K562 (cell line): ENCODE measurements around the gene SART3. TPM values are rescaled to one million over a fixed set of nuclear protein-coding genes. Genes with fewer than 3 reads are reported as not detected.

Experiments
- ATAC-seq: fragments of 200-7000 bp; cut with Tn5 transposase; 3 replicates; pipeline ENCODE4 v1.9.1; 2020; ENCODE audit warnings: moderate library complexity
- BruUV-seq: library from RNA; stranded (reverse); fragments of 400-500 nt; replicated peaks from 2 replicates; lab custom pipeline; 2021; lab: Mats Ljungman, UMichigan
- CTCF ChIA-PET: fragments of 300-600 bp; formaldehyde crosslinking; extraction: SDS; loops from one replicate; lab custom pipeline; 2021; ENCODE audit warnings: low intra/inter-chr PET ratio; lab: Yijun Ruan, JAX
- POLR2A ChIA-PET: fragments of 300-600, 350-650 bp; sonication (Branson Sonifier 250); formaldehyde crosslinking; extraction: SDS; loops from one replicate; lab custom pipeline; 2021; ENCODE audit warnings: antibody characterized with exemption, inconsistent platforms; lab: Yijun Ruan, JAX
- DNase-seq, 4 experiments: peaks; one replicate each; pipeline versions ENCODE4 v3.0.0 to v3.0.0-alpha.2; 2011 to 2018; ENCODE audit warnings: low spot score in 3 of 4, mixed read lengths in 3 of 4; ENCODE audit errors: extremely low read depth in 1 of 4
- FAIRE-seq: peaks from 2 replicates; lab custom pipeline; 2011; peaks lifted over from hg19 to GRCh38; lab: Jason Lieb, UNC
- H2AFZ ChIP-seq: 2 replicates; pipeline ENCODE4 v1.6.0; 2011; ENCODE audit warnings: low read depth, low read length, control low read depth, inconsistent platforms
- H3K27ac ChIP-seq: fragments of 200-600 bp; 3 replicates; pipeline ENCODE4 v1.8.0; 2011; ENCODE audit warnings: low read depth, mild to moderate bottlenecking, control low read depth, inconsistent platforms, low read length, moderate library complexity, mixed read lengths; ENCODE audit errors: extremely low read depth
- H3K27me3 ChIP-seq, 2 experiments: fragments of 300-600 bp in 1 of 2; 2 replicates in 1 of 2; 3 replicates in 1 of 2; pipeline versions ENCODE4 v1.6.0 to v1.8.0; 2011; ENCODE audit warnings: inconsistent platforms in 2 of 2, low read length in 2 of 2, mild to moderate bottlenecking in 1 of 2, mixed read lengths in 1 of 2, moderate library complexity in 1 of 2; ENCODE audit not compliant: control insufficient read depth in 2 of 2, insufficient read depth in 2 of 2
- H3K36me3 ChIP-seq: fragments of 300-600 bp; 3 replicates; pipeline ENCODE4 v1.8.0; 2011; ENCODE audit warnings: mild to moderate bottlenecking, low read length, inconsistent platforms; ENCODE audit not compliant: control insufficient read depth, insufficient read depth
- H3K4me1 ChIP-seq, 2 experiments: fragments of 200-600 bp in 1 of 2; replicated peaks in 1 of 2; 2 replicates in 1 of 2; 3 replicates in 1 of 2; pipeline versions ENCODE4 v1.5.1 to v1.8.0; 2011; ENCODE audit warnings: inconsistent platforms in 2 of 2, low read length in 2 of 2, mild to moderate bottlenecking in 1 of 2, mixed read lengths in 1 of 2, moderate library complexity in 1 of 2; ENCODE audit not compliant: control insufficient read depth in 2 of 2, insufficient read depth in 2 of 2
- H3K4me2 ChIP-seq: 2 replicates; pipeline ENCODE4 v1.6.1; 2011; ENCODE audit warnings: low read length, control low read depth, inconsistent platforms, mixed read lengths; ENCODE audit not compliant: insufficient read depth
- H3K4me3 ChIP-seq: fragments of 200-600 bp; sonication (generic), shearing (Covaris generic); 2 replicates; pipeline ENCODE4 v1.5.1; 2016; ENCODE audit warnings: control low read depth, inconsistent platforms
- H3K79me2 ChIP-seq: fragments of 200-600 bp; 3 replicates; pipeline ENCODE4 v1.8.0; 2011; ENCODE audit warnings: low read length, inconsistent platforms; ENCODE audit not compliant: control insufficient read depth, insufficient read depth
- H3K9ac ChIP-seq, 2 experiments: 2 replicates each; pipeline versions ENCODE4 v1.6.0 to v1.6.1; 2011; ENCODE audit warnings: low read depth in 2 of 2, low read length in 2 of 2, control low read depth in 1 of 2, inconsistent platforms in 1 of 2, mild to moderate bottlenecking in 1 of 2, mixed read lengths in 1 of 2; ENCODE audit not compliant: insufficient read depth in 1 of 2
- H3K9me1 ChIP-seq: one replicate; pipeline ENCODE4 v1.6.0; 2011; ENCODE audit warnings: inconsistent platforms, mild to moderate bottlenecking, low read length, moderate library complexity; ENCODE audit not compliant: control insufficient read depth, insufficient read depth
- H3K9me3 ChIP-seq: replicated peaks from 2 replicates; pipeline ENCODE4 v1.5.1; 2011; ENCODE audit warnings: low read depth, low read length, inconsistent platforms; ENCODE audit not compliant: control insufficient read depth, insufficient read depth
- H4K20me1 ChIP-seq: replicated peaks from 2 replicates; pipeline ENCODE4 v1.6.1; 2011; ENCODE audit warnings: low read length, inconsistent platforms, mixed read lengths; ENCODE audit not compliant: control insufficient read depth, insufficient read depth
- BRCA1 ChIP-seq, 2 experiments: fragments of 450-650 bp in 1 of 2; sonication (generic) in 1 of 2; formaldehyde crosslinking in 1 of 2; IDR thresholded peaks; 2 replicates each; pipeline versions ENCODE4 v1.5.0 to v1.6.1; 2017 to 2020; ENCODE audit warnings: mild to moderate bottlenecking in 1 of 2, missing genetic modification reagents in 1 of 2
- MBD1 ChIP-seq: fragments of 250-450 bp; sonication (Bioruptor Pico); IDR thresholded peaks from 2 replicates; pipeline ENCODE4 v1.8.0; 2022; ENCODE audit warnings: inconsistent platforms
- POLR2A ChIP-seq: fragments of 450-650 bp; conservative IDR thresholded peaks from 2 replicates; pipeline ENCODE4 v1.6.1; 2016
- POLR2G ChIP-seq: fragments of 200-400 bp; formaldehyde crosslinking; IDR thresholded peaks from 2 replicates; pipeline ENCODE4 v1.6.1; 2017; ENCODE audit warnings: low read depth, mild to moderate bottlenecking, antibody characterized with exemption, low read length, moderate library complexity
- RAD21 ChIP-seq, 2 experiments: fragments of 250-450 bp in 1 of 2; fragments of 450-650 bp in 1 of 2; sonication (Bioruptor Pico) in 1 of 2; formaldehyde crosslinking in 1 of 2; IDR thresholded peaks in 1 of 2; conservative IDR thresholded peaks in 1 of 2; 2 replicates each; pipeline versions ENCODE4 v1.4.0 to v1.8.0; 2020 to 2022; ENCODE audit warnings: mild to moderate bottlenecking in 2 of 2, moderate library complexity in 1 of 2
- RBM22 ChIP-seq: fragments of 200-400 bp; formaldehyde crosslinking; IDR thresholded peaks from 2 replicates; pipeline ENCODE4 v1.6.1; 2018; ENCODE audit warnings: low read length, low read depth; ENCODE audit not compliant: poor library complexity, severe bottlenecking
- SRSF7 ChIP-seq: fragments of 200-400 bp; formaldehyde crosslinking; optimal IDR thresholded peaks from 2 replicates; pipeline ENCODE3; 2017; ENCODE audit warnings: mild to moderate bottlenecking, low read depth, low read length
- YBX1 ChIP-seq: fragments of 450-650 bp; IDR thresholded peaks from 2 replicates; pipeline ENCODE4 v1.7.1; 2016; ENCODE audit warnings: mild to moderate bottlenecking
- YY1 ChIP-seq, 3 experiments: IDR thresholded peaks; 2 replicates each; pipeline ENCODE4 v1.6.1; 2011; ENCODE audit warnings: low read length in 2 of 3, mild to moderate bottlenecking in 2 of 3, moderate library complexity in 2 of 3, borderline replicate concordance in 1 of 3, control low read depth in 1 of 3, low read depth in 1 of 3; ENCODE audit not compliant: insufficient read depth in 3 of 3, insufficient replicate concordance in 2 of 3, control insufficient read depth in 1 of 3, insufficient read length in 1 of 3; ENCODE audit errors: extremely low read depth in 1 of 3
- ZBTB33 ChIP-seq: sonication (generic); formaldehyde crosslinking; IDR thresholded peaks from 2 replicates; pipeline ENCODE4 v1.8.1; 2023; ENCODE audit warnings: mild to moderate bottlenecking, missing genetic modification reagents
- WGBS: fragments of 100-300 bp; shearing (Covaris generic); methylation state at CpG from one replicate; pipeline ENCODE4 v1.1.6; 2016; ENCODE audit warnings: low coverage, mixed read lengths; ENCODE audit not compliant: insufficient coverage; ENCODE audit errors: missing lambda C conversion rate; 5-methylcytosine and 5-hydroxymethylcytosine counted together
- in situ Hi-C: fragments of 300-500 bp; cut with MboI; formaldehyde crosslinking; loops from 4 replicates; pipeline ENCODE4 v1.15.0; 2018; ENCODE audit warnings: inconsistent platforms, mixed read lengths
- intact Hi-C: fragments of 100-400 bp; cut with micrococcal nuclease; formaldehyde crosslinking; loops from 2 replicates; pipeline ENCODE4 v1.14.2; 2022
- polyA plus RNA-seq, 8 experiments: library from polyadenylated mRNA; depleted of rRNA in 4 of 8; stranded (reverse) in 5 of 8; unstranded in 3 of 8; fragments of >200 nt; fragmentation: Nextera tagmentation in 2 of 8; fragmentation: Illumina TruSeq in 1 of 8; extraction: Ambion mirVana in 2 of 8; extraction: Trizol in 1 of 8; gene quantifications; 2 replicates each; pipeline versions ENCODE4 v1.2.1 to v1.2.3, GENCODE V29; 2011 to 2014; ENCODE audit warnings: inconsistent platforms in 1 of 8, missing spikeins in 1 of 8
- total RNA-seq, 7 experiments: library from RNA; depleted of rRNA in 6 of 7; stranded (reverse); fragments of >200 nt in 6 of 7; fragmentation: Illumina TruSeq in 2 of 7; extraction: Trizol in 2 of 7; gene quantifications; 2 replicates each; pipeline versions ENCODE4 v1.2.1 to v1.2.3, GENCODE V29; 2011 to 2021; ENCODE audit warnings: low replicate concordance in 1 of 7
- TF ChIP-seq, protein P1 (sequence below): IDR thresholded peaks from 2 replicates; pipeline ENCODE4 v1.6.1; 2011; ENCODE audit warnings: borderline replicate concordance, low read depth, mild to moderate bottlenecking, moderate library complexity, low read length; ENCODE audit not compliant: insufficient read depth, poor library complexity, severe bottlenecking

The SART3 gene
- total and polyA plus RNA-seq, 9 of the 15 experiments (the other 6 are each of a cell fraction or from before 2014, with no cell fraction given) = 8.9 to 167 (median 56.7) TPM

GRCh38 chr12:108516511-108517275, 44.3 kb downstream of the SART3 start:
- ATAC-seq (peak; percentile 17), DNase-seq (peak in 2 of 4 experiments; percentile 24 to 30), FAIRE-seq (peak; percentile 6)
- Histone ChIP-seq H3K36me3 (peaks cover 45% of the 10 kb centered on the region), H3K9me3 (no peaks in the 10 kb centered on the region), H4K20me1 (no peaks in the 10 kb centered on the region), H3K79me2 (peaks cover 8% of the 10 kb centered on the region), H3K4me2 (no peak overlapping the region), H3K27me3 (no peaks in the 10 kb centered on the region), H3K4me1 (peaks cover 8 to 23% of the 10 kb centered on the region in 2 experiments; a peak in 4 of 5 replicates), H3K9ac (peak overlapping the region in 1 of 2 experiments; percentile 85; a peak in 2 of 4 replicates), H3K27ac (no peak overlapping the region), H3K9me1 (no peaks in the 10 kb centered on the region), H3K4me3 (no peak overlapping the region), H2AFZ (no peak overlapping the region)
- ChIA-PET CTCF (no interaction called here), POLR2A (interaction anchor here (0.8 to 3.7 kb wide), 2 partner anchors 13 to 16 kb away, joined by 4 to 15 read pairs; no protein-coding TSS in a partner anchor)
- WGBS = 83% methylated on average over 23 of the region's 23 CpGs
- intact Hi-C loops (no loop called here), in situ Hi-C loops (no loop called here)
- BruUV-seq = no TSS peak
- TF ChIP-seq POLR2G = peak; percentile 74
- peak; percentile 76 for TF ChIP-seq RBM22
- TF ChIP-seq, protein P1, sequence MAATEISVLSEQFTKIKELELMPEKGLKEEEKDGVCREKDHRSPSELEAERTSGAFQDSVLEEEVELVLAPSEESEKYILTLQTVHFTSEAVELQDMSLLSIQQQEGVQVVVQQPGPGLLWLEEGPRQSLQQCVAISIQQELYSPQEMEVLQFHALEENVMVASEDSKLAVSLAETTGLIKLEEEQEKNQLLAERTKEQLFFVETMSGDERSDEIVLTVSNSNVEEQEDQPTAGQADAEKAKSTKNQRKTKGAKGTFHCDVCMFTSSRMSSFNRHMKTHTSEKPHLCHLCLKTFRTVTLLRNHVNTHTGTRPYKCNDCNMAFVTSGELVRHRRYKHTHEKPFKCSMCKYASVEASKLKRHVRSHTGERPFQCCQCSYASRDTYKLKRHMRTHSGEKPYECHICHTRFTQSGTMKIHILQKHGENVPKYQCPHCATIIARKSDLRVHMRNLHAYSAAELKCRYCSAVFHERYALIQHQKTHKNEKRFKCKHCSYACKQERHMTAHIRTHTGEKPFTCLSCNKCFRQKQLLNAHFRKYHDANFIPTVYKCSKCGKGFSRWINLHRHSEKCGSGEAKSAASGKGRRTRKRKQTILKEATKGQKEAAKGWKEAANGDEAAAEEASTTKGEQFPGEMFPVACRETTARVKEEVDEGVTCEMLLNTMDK = peak; percentile 35
- peak in 1 of 3 experiments; percentile 11 for TF ChIP-seq YY1 (IDR thresholded peaks at IDR 0.05; ENCODE audit: borderline replicate concordance in 1 of 3, control insufficient read depth in 1 of 3, extremely low read depth in 1 of 3, insufficient read depth in 3 of 3, insufficient read length in 1 of 3, insufficient replicate concordance in 2 of 3, low read depth in 1 of 3, low read length in 2 of 3)
- TF ChIP-seq MBD1 = no peak
- TF ChIP-seq RAD21 (CRISPR knock-in tag; conservative IDR thresholded peaks at IDR 0.05 in 1 of 2, IDR thresholded peaks at IDR 0.05 in 1 of 2) = peak in 1 of 2 experiments; percentile 26; a peak in 2 of 4 replicates
- no peak for TF ChIP-seq YBX1
- no peak for TF ChIP-seq BRCA1 (IDR thresholded peaks at IDR 0.05)
- TF ChIP-seq BRCA1 (CRISPR knock-in tag; IDR thresholded peaks at IDR 0.05) = no peak
- TF ChIP-seq POLR2A = 0 out of 2 replicates have a peak, but pooled peaks have one; percentile 21
- TF ChIP-seq ZBTB33 = peak; percentile 97
- TF ChIP-seq SRSF7 = no peak
